K562 (cell line): Measurements from ENCODE around the gene GLRA1. TPM values are rescaled to one million over a fixed set of nuclear protein-coding genes. Genes with fewer than 3 reads are reported as not detected.

Source experiments
- ATAC-seq: fragments of 200-7000 bp; cut with Tn5 transposase; 3 replicates; pipeline ENCODE4 v1.9.1; 2020; ENCODE audit warnings: moderate library complexity
- BruUV-seq: library from RNA; stranded (reverse); fragments of 400-500 nt; replicated peaks from 2 replicates; lab custom pipeline; 2021; lab: Mats Ljungman, UMichigan
- CTCF ChIA-PET: fragments of 300-600 bp; formaldehyde crosslinking; extraction: SDS; loops from one replicate; lab custom pipeline; 2021; ENCODE audit warnings: low intra/inter-chr PET ratio; lab: Yijun Ruan, JAX
- POLR2A ChIA-PET: fragments of 300-600, 350-650 bp; sonication (Branson Sonifier 250); formaldehyde crosslinking; extraction: SDS; loops from one replicate; lab custom pipeline; 2021; ENCODE audit warnings: antibody characterized with exemption, inconsistent platforms; lab: Yijun Ruan, JAX
- DNase-seq, 4 experiments: peaks; one replicate each; pipeline versions ENCODE4 v3.0.0 to v3.0.0-alpha.2; 2011 to 2018; ENCODE audit warnings: low spot score in 3 of 4, mixed read lengths in 3 of 4; ENCODE audit errors: extremely low read depth in 1 of 4
- FAIRE-seq: peaks from 2 replicates; lab custom pipeline; 2011; peaks lifted over from hg19 to GRCh38; lab: Jason Lieb, UNC
- H2AFZ ChIP-seq: 2 replicates; pipeline ENCODE4 v1.6.0; 2011; ENCODE audit warnings: low read depth, low read length, control low read depth, inconsistent platforms
- H3K27ac ChIP-seq: fragments of 200-600 bp; 3 replicates; pipeline ENCODE4 v1.8.0; 2011; ENCODE audit warnings: low read depth, mild to moderate bottlenecking, control low read depth, inconsistent platforms, low read length, moderate library complexity, mixed read lengths; ENCODE audit errors: extremely low read depth
- H3K27me3 ChIP-seq, 2 experiments: fragments of 300-600 bp in 1 of 2; 2 replicates in 1 of 2; 3 replicates in 1 of 2; pipeline versions ENCODE4 v1.6.0 to v1.8.0; 2011; ENCODE audit warnings: inconsistent platforms in 2 of 2, low read length in 2 of 2, mild to moderate bottlenecking in 1 of 2, mixed read lengths in 1 of 2, moderate library complexity in 1 of 2; ENCODE audit not compliant: control insufficient read depth in 2 of 2, insufficient read depth in 2 of 2
- H3K36me3 ChIP-seq: fragments of 300-600 bp; 3 replicates; pipeline ENCODE4 v1.8.0; 2011; ENCODE audit warnings: mild to moderate bottlenecking, low read length, inconsistent platforms; ENCODE audit not compliant: control insufficient read depth, insufficient read depth
- H3K4me1 ChIP-seq, 2 experiments: fragments of 200-600 bp in 1 of 2; replicated peaks in 1 of 2; 2 replicates in 1 of 2; 3 replicates in 1 of 2; pipeline versions ENCODE4 v1.5.1 to v1.8.0; 2011; ENCODE audit warnings: inconsistent platforms in 2 of 2, low read length in 2 of 2, mild to moderate bottlenecking in 1 of 2, mixed read lengths in 1 of 2, moderate library complexity in 1 of 2; ENCODE audit not compliant: control insufficient read depth in 2 of 2, insufficient read depth in 2 of 2
- H3K4me2 ChIP-seq: 2 replicates; pipeline ENCODE4 v1.6.1; 2011; ENCODE audit warnings: low read length, control low read depth, inconsistent platforms, mixed read lengths; ENCODE audit not compliant: insufficient read depth
- H3K4me3 ChIP-seq: fragments of 200-600 bp; sonication (generic), shearing (Covaris generic); 2 replicates; pipeline ENCODE4 v1.5.1; 2016; ENCODE audit warnings: control low read depth, inconsistent platforms
- H3K79me2 ChIP-seq: fragments of 200-600 bp; 3 replicates; pipeline ENCODE4 v1.8.0; 2011; ENCODE audit warnings: low read length, inconsistent platforms; ENCODE audit not compliant: control insufficient read depth, insufficient read depth
- H3K9ac ChIP-seq, 2 experiments: 2 replicates each; pipeline versions ENCODE4 v1.6.0 to v1.6.1; 2011; ENCODE audit warnings: low read depth in 2 of 2, low read length in 2 of 2, control low read depth in 1 of 2, inconsistent platforms in 1 of 2, mild to moderate bottlenecking in 1 of 2, mixed read lengths in 1 of 2; ENCODE audit not compliant: insufficient read depth in 1 of 2
- H3K9me1 ChIP-seq: one replicate; pipeline ENCODE4 v1.6.0; 2011; ENCODE audit warnings: inconsistent platforms, mild to moderate bottlenecking, low read length, moderate library complexity; ENCODE audit not compliant: control insufficient read depth, insufficient read depth
- H3K9me3 ChIP-seq: replicated peaks from 2 replicates; pipeline ENCODE4 v1.5.1; 2011; ENCODE audit warnings: low read depth, low read length, inconsistent platforms; ENCODE audit not compliant: control insufficient read depth, insufficient read depth
- H4K20me1 ChIP-seq: replicated peaks from 2 replicates; pipeline ENCODE4 v1.6.1; 2011; ENCODE audit warnings: low read length, inconsistent platforms, mixed read lengths; ENCODE audit not compliant: control insufficient read depth, insufficient read depth
- ARID3B ChIP-seq: fragments of 250-450 bp; sonication (Bioruptor Pico); IDR thresholded peaks from 2 replicates; pipeline ENCODE4 v1.4.0; 2020; ENCODE audit warnings: borderline replicate concordance
- BRCA1 ChIP-seq, 2 experiments: fragments of 450-650 bp in 1 of 2; sonication (generic) in 1 of 2; formaldehyde crosslinking in 1 of 2; IDR thresholded peaks; 2 replicates each; pipeline versions ENCODE4 v1.5.0 to v1.6.1; 2017 to 2020; ENCODE audit warnings: mild to moderate bottlenecking in 1 of 2, missing genetic modification reagents in 1 of 2
- HBP1 ChIP-seq: fragments of 450-650 bp; formaldehyde crosslinking; IDR thresholded peaks from 2 replicates; pipeline ENCODE4 v1.4.0; 2022; ENCODE audit warnings: missing genetic modification characterization
- HES1 ChIP-seq: fragments of 450-650 bp; IDR thresholded peaks from 2 replicates; pipeline ENCODE4 v1.6.1; 2016; ENCODE audit warnings: low read depth, mild to moderate bottlenecking, moderate library complexity
- MITF ChIP-seq: IDR thresholded peaks from 2 replicates; pipeline ENCODE4 v1.6.1; 2014; ENCODE audit warnings: antibody characterized with exemption
- RBBP5 ChIP-seq: fragments of 200-600 bp; sonication (generic); IDR thresholded peaks from 2 replicates; pipeline ENCODE4 v1.6.1; 2012; ENCODE audit warnings: borderline replicate concordance, mild to moderate bottlenecking, low read length, control low read depth, inconsistent platforms; ENCODE audit not compliant: insufficient read depth, poor library complexity, severe bottlenecking
- RBM14 ChIP-seq: fragments of 200-400 bp; formaldehyde crosslinking; IDR thresholded peaks from 2 replicates; pipeline ENCODE4 v1.6.1; 2018; ENCODE audit warnings: low read depth, mild to moderate bottlenecking, low read length, moderate library complexity, borderline replicate concordance; ENCODE audit not compliant: insufficient read depth
- RBM39 ChIP-seq: fragments of 200-400 bp; formaldehyde crosslinking; optimal IDR thresholded peaks from 2 replicates; pipeline ENCODE3; 2018; ENCODE audit warnings: low read depth, low read length
- SRSF7 ChIP-seq: fragments of 200-400 bp; formaldehyde crosslinking; optimal IDR thresholded peaks from 2 replicates; pipeline ENCODE3; 2017; ENCODE audit warnings: mild to moderate bottlenecking, low read depth, low read length
- TGIF2 ChIP-seq: sonication (generic); formaldehyde crosslinking; IDR thresholded peaks from 2 replicates; pipeline ENCODE4 v1.8.1; 2022; ENCODE audit warnings: mild to moderate bottlenecking, missing genetic modification reagents, moderate library complexity
- XRCC3 ChIP-seq: fragments of 450-650 bp; IDR thresholded peaks from 2 replicates; pipeline ENCODE4 v1.6.1; 2017; ENCODE audit warnings: mild to moderate bottlenecking, moderate library complexity
- ZBTB11 ChIP-seq, 3 experiments: fragments of 200-800 bp in 1 of 3; fragments of 250-450 bp in 1 of 3; fragments of 450-650 bp in 1 of 3; sonication (Bioruptor Pico) in 1 of 3; sonication (Bioruptor generic) in 1 of 3; formaldehyde crosslinking in 1 of 3; IDR thresholded peaks; 2 replicates each; pipeline versions ENCODE4 v1.6.1 to v1.8.0; 2016 to 2022; ENCODE audit warnings: mild to moderate bottlenecking in 2 of 3, missing genetic modification characterization in 2 of 3, missing compliant biosample characterization in 1 of 3, moderate library complexity in 1 of 3
- ZFP36 ChIP-seq: fragments of 150-350 bp; IDR thresholded peaks from 2 replicates; pipeline ENCODE4 v1.6.1; 2018; ENCODE audit warnings: low read length, low read depth; ENCODE audit not compliant: partially characterized antibody
- WGBS: fragments of 100-300 bp; shearing (Covaris generic); methylation state at CpG from one replicate; pipeline ENCODE4 v1.1.6; 2016; ENCODE audit warnings: low coverage, mixed read lengths; ENCODE audit not compliant: insufficient coverage; ENCODE audit errors: missing lambda C conversion rate; 5-methylcytosine and 5-hydroxymethylcytosine counted together
- in situ Hi-C: fragments of 300-500 bp; cut with MboI; formaldehyde crosslinking; loops from 4 replicates; pipeline ENCODE4 v1.15.0; 2018; ENCODE audit warnings: inconsistent platforms, mixed read lengths
- intact Hi-C: fragments of 100-400 bp; cut with micrococcal nuclease; formaldehyde crosslinking; loops from 2 replicates; pipeline ENCODE4 v1.14.2; 2022
- polyA plus RNA-seq, 8 experiments: library from polyadenylated mRNA; depleted of rRNA in 4 of 8; stranded (reverse) in 5 of 8; unstranded in 3 of 8; fragments of >200 nt; fragmentation: Nextera tagmentation in 2 of 8; fragmentation: Illumina TruSeq in 1 of 8; extraction: Ambion mirVana in 2 of 8; extraction: Trizol in 1 of 8; gene quantifications; 2 replicates each; pipeline versions ENCODE4 v1.2.1 to v1.2.3, GENCODE V29; 2011 to 2014; ENCODE audit warnings: inconsistent platforms in 1 of 8, missing spikeins in 1 of 8
- total RNA-seq, 7 experiments: library from RNA; depleted of rRNA in 6 of 7; stranded (reverse); fragments of >200 nt in 6 of 7; fragmentation: Illumina TruSeq in 2 of 7; extraction: Trizol in 2 of 7; gene quantifications; 2 replicates each; pipeline versions ENCODE4 v1.2.1 to v1.2.3, GENCODE V29; 2011 to 2021; ENCODE audit warnings: low replicate concordance in 1 of 7

Gene GLRA1
- total and polyA plus RNA-seq, 9 of the 15 experiments (the other 6 are each of a cell fraction or from before 2014, with no cell fraction given): not detected

- H3K9ac ChIP-seq: no peak overlapping the region
- H2AFZ ChIP-seq: no peak overlapping the region
- ChIA-PET POLR2A (interaction anchor here (0.5 kb wide), 1 partner anchor 10 kb away, joined by 3 read pairs; no protein-coding TSS in a partner anchor), CTCF (no interaction called here)
- no peak overlapping the region for H3K27ac ChIP-seq
- WGBS: 0% methylated on average over 2 of the region's 2 CpGs
- DNase-seq (no peak), FAIRE-seq (no peak), ATAC-seq (no peak)
- no peaks in the 10 kb centered on the region for H3K27me3 ChIP-seq
- no peaks in the 10 kb centered on the region for H3K4me1 ChIP-seq
- no peaks in the 10 kb centered on the region for H4K20me1 ChIP-seq
- in situ Hi-C loops (no loop called here), intact Hi-C loops (no loop called here)
- H3K36me3 ChIP-seq: no peaks in the 10 kb centered on the region
- H3K4me3 ChIP-seq: no peak overlapping the region
- H3K4me2 ChIP-seq: no peak overlapping the region
- H3K9me3 ChIP-seq: no peaks in the 10 kb centered on the region
- H3K79me2 ChIP-seq: no peaks in the 10 kb centered on the region
- no peaks in the 10 kb centered on the region for H3K9me1 ChIP-seq
- BruUV-seq: no TSS peak
- TF ChIP-seq ZFP36: no peak
- no peak for TF ChIP-seq TGIF2 (CRISPR knock-in tag)
- TF ChIP-seq RBBP5: no peak
- TF ChIP-seq RBM14: no peak
- TF ChIP-seq SRSF7: no peak
- TF ChIP-seq RBM39: no peak
- no peak for TF ChIP-seq MITF
- no peak for TF ChIP-seq XRCC3
- no peak for TF ChIP-seq ZBTB11 (CRISPR knock-in tag; IDR thresholded peaks at IDR 0.05)
- no peak for TF ChIP-seq BRCA1 (IDR thresholded peaks at IDR 0.05)
- no peak for TF ChIP-seq BRCA1 (CRISPR knock-in tag; IDR thresholded peaks at IDR 0.05)
- no peak for TF ChIP-seq HBP1 (CRISPR knock-in tag)
- no peak for TF ChIP-seq ARID3B (CRISPR knock-in tag)
- TF ChIP-seq HES1: no peak
Observed at GRCh38 chr5:151903243-151903653, 21.4 kb downstream of the GLRA1 start.
